Keratinocyte (primary cell): Measurements from ENCODE around the gene ZBTB43. TPM values are rescaled to one million over a fixed set of nuclear protein-coding genes. Genes with fewer than 3 reads are reported as not detected.
A peak's percentile ranks its signal among the peaks of the same experiment; 100 is the strongest.

Source experiments
- DNase-seq: peaks from one replicate; pipeline ENCODE4 v3.0.0-alpha.2; 2011; ENCODE audit warnings: low read depth, missing footprints, low spot score
- FAIRE-seq: peaks from 2 replicates; lab custom pipeline; 2011; peaks lifted over from hg19 to GRCh38; lab: Jason Lieb, UNC
- H2AFZ ChIP-seq: 2 replicates; pipeline ENCODE4 v1.6.0; 2012; ENCODE audit warnings: low read length, control low read depth, inconsistent platforms; ENCODE audit not compliant: control insufficient read depth
- H3K27ac ChIP-seq: 2 replicates; pipeline ENCODE4 v1.5.1; 2011; ENCODE audit warnings: low read length; ENCODE audit not compliant: control insufficient read depth, insufficient read depth
- H3K27me3 ChIP-seq: 3 replicates; pipeline ENCODE4 v1.6.0; 2011; ENCODE audit warnings: low read length; ENCODE audit not compliant: control insufficient read depth, insufficient read depth; ENCODE audit errors: extremely low read depth
- H3K36me3 ChIP-seq, 2 experiments: 2 replicates in 1 of 2; 3 replicates in 1 of 2; pipeline ENCODE4 v1.5.1; 2011; ENCODE audit warnings: low read length in 2 of 2, mild to moderate bottlenecking in 1 of 2; ENCODE audit not compliant: control insufficient read depth in 2 of 2, insufficient read depth in 2 of 2; ENCODE audit errors: extremely low read depth in 1 of 2
- H3K4me1 ChIP-seq: 3 replicates; pipeline ENCODE4 v1.5.1; 2011; ENCODE audit warnings: low read length; ENCODE audit not compliant: control insufficient read depth, insufficient read depth; ENCODE audit errors: extremely low read depth
- H3K4me2 ChIP-seq: 3 replicates; pipeline ENCODE4 v1.6.0; 2011; ENCODE audit warnings: low read depth, low read length; ENCODE audit not compliant: control insufficient read depth, insufficient read depth; ENCODE audit errors: extremely low read depth
- H3K4me3 ChIP-seq, 3 experiments: fragments of 200-600 bp in 1 of 3; sonication (generic) in 1 of 3; 2 replicates in 2 of 3; 3 replicates in 1 of 3; pipeline ENCODE4 v1.5.1; 2011 to 2016; ENCODE audit warnings: low read length in 3 of 3, mild to moderate bottlenecking in 3 of 3, control low read depth in 2 of 3, inconsistent platforms in 1 of 3, low read depth in 1 of 3, mixed read lengths in 1 of 3, mixed run types in 1 of 3, moderate library complexity in 1 of 3; ENCODE audit not compliant: control insufficient read depth in 2 of 3, insufficient read depth in 2 of 3; ENCODE audit errors: extremely low read depth in 1 of 3
- H3K79me2 ChIP-seq: 2 replicates; pipeline ENCODE4 v1.6.0; 2012; ENCODE audit warnings: low read length; ENCODE audit not compliant: control insufficient read depth, insufficient read depth
- H3K9ac ChIP-seq: 3 replicates; pipeline ENCODE4 v1.6.0; 2011; ENCODE audit warnings: low read length; ENCODE audit not compliant: control insufficient read depth, insufficient read depth; ENCODE audit errors: extremely low read depth
- H3K9me1 ChIP-seq: 3 replicates; pipeline ENCODE4 v1.6.0; 2011; ENCODE audit warnings: low read length; ENCODE audit not compliant: control insufficient read depth, insufficient read depth; ENCODE audit errors: extremely low read depth
- H3K9me3 ChIP-seq: 2 replicates; pipeline ENCODE4 v1.5.1; 2012; ENCODE audit warnings: low read depth, low read length; ENCODE audit not compliant: control insufficient read depth
- H4K20me1 ChIP-seq: 3 replicates; pipeline ENCODE4 v1.6.0; 2011; ENCODE audit warnings: low read length; ENCODE audit not compliant: control insufficient read depth, insufficient read depth; ENCODE audit errors: extremely low read depth
- EZH2 ChIP-seq: IDR thresholded peaks from one replicate; pipeline ENCODE4 v1.6.1; 2012; ENCODE audit warnings: inconsistent platforms, mild to moderate bottlenecking, low read length, moderate library complexity
- dilution Hi-C: fragments of 300-500 bp; cut with MboI; formaldehyde crosslinking; loops from one replicate; pipeline ENCODE4 v1.7.0; 2020; ENCODE audit warnings: low sequenced_read_pairs; ENCODE audit not compliant: extremely low pct_ligation_motif_present
- polyA plus RNA-seq, 5 experiments: library from polyadenylated mRNA; depleted of rRNA in 3 of 5; stranded (reverse) in 3 of 5; stranded (forward) in 1 of 5; unstranded in 1 of 5; fragments of >200 nt; gene quantifications; 1 replicate in 1 of 5; 2 replicates in 3 of 5; 3 replicates in 1 of 5; pipeline versions ENCODE4 v1.2.1 to v1.2.3, GENCODE V29; 2011 to 2012; ENCODE audit warnings: missing spikeins in 2 of 5, low read depth in 1 of 5, low replicate concordance in 1 of 5
- TF ChIP-seq, protein P1 (sequence below), 3 experiments: IDR thresholded peaks in 1 of 3; conservative IDR thresholded peaks in 1 of 3; optimal IDR thresholded peaks in 1 of 3; 2 replicates in 2 of 3; 3 replicates in 1 of 3; pipeline versions ENCODE3 to v1.5.1; 2011; ENCODE audit warnings: low read length in 3 of 3, mild to moderate bottlenecking in 3 of 3, moderate library complexity in 2 of 3, control low read depth in 1 of 3, inconsistent platforms in 1 of 3; ENCODE audit not compliant: insufficient read depth in 2 of 3; ENCODE audit errors: extremely low read depth in 1 of 3

The ZBTB43 gene
- polyA plus RNA-seq, 1 donor (not counting 4 experiments of a cell fraction or from before 2014, with no cell fraction given): 24.3 TPM

DNA sequence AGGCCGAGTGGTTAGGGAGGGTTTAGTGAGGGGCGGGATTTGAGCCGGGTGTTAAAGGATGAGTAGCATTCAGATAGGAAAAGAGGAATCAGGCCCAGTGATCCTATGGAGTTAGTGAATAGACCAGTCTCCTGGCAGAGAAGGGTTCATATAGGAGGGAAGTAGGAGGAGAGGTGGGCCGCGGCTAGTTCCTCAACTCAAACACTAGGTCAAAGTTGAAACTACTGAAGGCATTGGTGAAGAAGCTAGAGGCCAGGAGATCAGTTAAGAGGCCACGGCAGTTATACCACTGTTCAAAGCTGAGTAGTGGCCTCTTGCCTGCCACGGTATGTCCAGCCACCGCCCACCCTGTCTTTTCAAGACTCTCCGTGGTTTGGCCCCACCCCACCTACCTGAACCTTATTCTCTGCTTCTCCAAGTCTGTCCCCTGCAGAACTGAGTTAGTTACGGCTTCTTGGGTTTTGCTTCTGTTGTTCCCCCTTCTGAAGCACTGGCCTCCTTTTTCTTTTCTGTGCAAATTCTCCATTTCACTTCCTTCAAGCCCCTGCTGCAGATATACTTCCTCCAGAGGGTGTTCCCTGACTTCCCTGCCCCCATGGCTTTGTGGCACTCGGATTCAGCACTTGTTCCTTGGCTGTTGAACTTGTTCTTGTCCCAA, 57.4 kb downstream of the ZBTB43 start:
- Histone ChIP-seq H3K27me3 (peaks cover 7% of the 10 kb centered on the region), H3K4me3 (peak overlapping the region; percentile 70 to 92 (median 90)), H3K36me3 (peaks cover 2 to 4% of the 10 kb centered on the region in 2 experiments), H3K4me1 (peaks cover 19% of the 10 kb centered on the region), H4K20me1 (peaks cover 3% of the 10 kb centered on the region), H3K9me3 (no peaks in the 10 kb centered on the region), H3K9ac (no peak overlapping the region), H3K4me2 (peak overlapping the region; percentile 100), H2AFZ (no peak overlapping the region), H3K27ac (peak overlapping the region; percentile 3), H3K9me1 (peaks cover 7% of the 10 kb centered on the region), H3K79me2 (peaks cover 41% of the 10 kb centered on the region)
- DNase-seq (no peak), FAIRE-seq (no peak)
- TF ChIP-seq, protein P1, sequence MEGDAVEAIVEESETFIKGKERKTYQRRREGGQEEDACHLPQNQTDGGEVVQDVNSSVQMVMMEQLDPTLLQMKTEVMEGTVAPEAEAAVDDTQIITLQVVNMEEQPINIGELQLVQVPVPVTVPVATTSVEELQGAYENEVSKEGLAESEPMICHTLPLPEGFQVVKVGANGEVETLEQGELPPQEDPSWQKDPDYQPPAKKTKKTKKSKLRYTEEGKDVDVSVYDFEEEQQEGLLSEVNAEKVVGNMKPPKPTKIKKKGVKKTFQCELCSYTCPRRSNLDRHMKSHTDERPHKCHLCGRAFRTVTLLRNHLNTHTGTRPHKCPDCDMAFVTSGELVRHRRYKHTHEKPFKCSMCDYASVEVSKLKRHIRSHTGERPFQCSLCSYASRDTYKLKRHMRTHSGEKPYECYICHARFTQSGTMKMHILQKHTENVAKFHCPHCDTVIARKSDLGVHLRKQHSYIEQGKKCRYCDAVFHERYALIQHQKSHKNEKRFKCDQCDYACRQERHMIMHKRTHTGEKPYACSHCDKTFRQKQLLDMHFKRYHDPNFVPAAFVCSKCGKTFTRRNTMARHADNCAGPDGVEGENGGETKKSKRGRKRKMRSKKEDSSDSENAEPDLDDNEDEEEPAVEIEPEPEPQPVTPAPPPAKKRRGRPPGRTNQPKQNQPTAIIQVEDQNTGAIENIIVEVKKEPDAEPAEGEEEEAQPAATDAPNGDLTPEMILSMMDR (optimal IDR thresholded peaks at IDR 0.05 in 1 of 3, IDR thresholded peaks at IDR 0.05 in 1 of 3, conservative IDR thresholded peaks at IDR 0.05 in 1 of 3; ENCODE audit: extremely low read depth in 1 of 3, insufficient read depth in 2 of 3, low read length in 3 of 3): no peak
- no peak for TF ChIP-seq EZH2
- dilution Hi-C loops: no loop called here

DNA sequence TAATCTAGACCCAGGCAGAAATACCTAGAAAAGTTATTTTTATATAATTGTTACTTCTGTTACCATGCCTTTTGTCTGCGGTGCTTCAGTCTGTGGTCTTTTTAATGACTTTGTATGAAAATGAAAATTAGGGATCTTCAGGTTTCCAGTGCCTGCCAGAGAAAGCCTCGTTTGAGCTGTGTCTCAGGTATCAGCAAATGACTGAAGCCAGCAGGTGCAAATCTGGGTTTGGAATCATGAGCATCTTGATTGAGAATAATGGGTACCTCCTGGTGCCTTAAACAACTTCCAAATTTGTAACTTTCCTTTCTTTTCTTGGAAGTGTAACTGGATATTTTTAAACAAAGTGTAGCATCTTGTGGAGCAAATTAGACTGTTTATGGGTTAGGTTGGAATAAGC, 59.9 kb downstream of the ZBTB43 start:
- H3K4me3 ChIP-seq: no peak overlapping the region
- H3K27ac ChIP-seq: no peak overlapping the region
- H4K20me1 ChIP-seq: peaks cover 3% of the 10 kb centered on the region
- H3K27me3 ChIP-seq: no peaks in the 10 kb centered on the region
- H3K9ac ChIP-seq: no peak overlapping the region
- H3K36me3 ChIP-seq: peaks cover 4 to 9% of the 10 kb centered on the region in 2 experiments
- H3K4me1 ChIP-seq: peaks cover 25% of the 10 kb centered on the region
- TF ChIP-seq EZH2: no peak
- TF ChIP-seq, protein P1 (optimal IDR thresholded peaks at IDR 0.05 in 1 of 3, IDR thresholded peaks at IDR 0.05 in 1 of 3, conservative IDR thresholded peaks at IDR 0.05 in 1 of 3; ENCODE audit: extremely low read depth in 1 of 3, insufficient read depth in 2 of 3, low read length in 3 of 3): no peak
- H3K79me2 ChIP-seq: peaks cover 58% of the 10 kb centered on the region
- dilution Hi-C loops: no loop called here
- no peaks in the 10 kb centered on the region for H3K9me3 ChIP-seq
- H3K9me1 ChIP-seq: peaks cover 7% of the 10 kb centered on the region
- FAIRE-seq: no peak
- no peak for DNase-seq
- H2AFZ ChIP-seq: no peak overlapping the region
- H3K4me2 ChIP-seq: no peak overlapping the region
